ENCODE data around the gene PARD3. TPM values are rescaled to one million over a fixed set of nuclear protein-coding genes. Genes with fewer than 3 reads are reported as not detected.

PARD3 gene
- total RNA-seq, 2 donors from 2014 or later = 41.7 to 48.8 TPM

- Histone ChIP-seq H3K4me1 (no peaks in the 10 kb centered on the region), H3K27me3 (no peaks in the 10 kb centered on the region), H3K27ac (no peak overlapping the region), H3K4me3 (no peak overlapping the region), H3K36me3 (no peaks in the 10 kb centered on the region), H3K9ac (ENCODE audit: low read depth in 2 of 2, low read length in 2 of 2) (no peak overlapping the region), H3K9me3 (no peaks in the 10 kb centered on the region)
- no peak for TF ChIP-seq CTCF (IDR thresholded peaks at IDR 0.05)
- intact Hi-C loops (cut with DNase I) = no loop called here
- DNase-seq = no peak
These were observed 640.0 kb downstream of the PARD3 start for GRCh38 chr10:34175121-34175520.

- Histone ChIP-seq H3K9me3 (no peaks in the 10 kb centered on the region), H3K4me1 (no peaks in the 10 kb centered on the region), H3K36me3 (no peaks in the 10 kb centered on the region), H3K27ac (no peak overlapping the region), H3K4me3 (no peak overlapping the region), H3K27me3 (no peaks in the 10 kb centered on the region), H3K9ac (ENCODE audit: low read depth in 2 of 2, low read length in 2 of 2) (no peak overlapping the region)
- DNase-seq = no peak
- no peak for TF ChIP-seq CTCF (IDR thresholded peaks at IDR 0.05)
- intact Hi-C loops (cut with DNase I) = no loop called here
These were observed 642.1 kb downstream of the PARD3 start for GRCh38 chr10:34172936-34173533.

DNA sequence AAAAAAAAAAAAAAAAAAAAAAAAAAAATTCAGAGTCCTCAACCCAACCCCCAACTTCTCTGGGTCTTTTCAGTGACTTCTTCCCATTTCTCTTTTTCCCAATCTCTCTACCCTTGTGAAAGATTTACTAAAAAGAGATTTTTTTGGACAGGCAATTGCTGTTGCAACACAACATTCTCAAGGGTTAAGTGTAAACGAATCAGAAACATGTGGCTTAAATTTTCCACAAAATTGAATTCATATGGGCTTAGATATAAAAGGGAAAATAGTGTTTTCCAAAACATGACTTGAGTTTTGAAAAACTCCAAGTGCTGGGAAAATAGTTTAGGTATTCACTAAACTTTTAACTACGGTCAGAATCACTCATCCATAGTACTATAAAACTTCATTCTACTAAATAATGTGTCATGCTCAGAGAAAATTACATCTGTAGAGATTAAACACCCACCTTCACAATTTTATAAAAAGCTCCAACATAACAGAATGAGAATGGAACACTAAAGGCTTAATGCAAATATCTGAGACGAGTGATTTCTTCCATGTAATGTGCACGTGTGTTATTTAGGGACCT lies 643.1 kb downstream of the PARD3 start:
- Histone ChIP-seq H3K9me3 (no peaks in the 10 kb centered on the region), H3K4me3 (no peak overlapping the region), H3K36me3 (no peaks in the 10 kb centered on the region), H3K4me1 (no peaks in the 10 kb centered on the region), H3K9ac (ENCODE audit: low read depth in 2 of 2, low read length in 2 of 2) (no peak overlapping the region), H3K27me3 (no peaks in the 10 kb centered on the region), H3K27ac (no peak overlapping the region)
- DNase-seq = no peak
- no peak for TF ChIP-seq CTCF (IDR thresholded peaks at IDR 0.05)
- intact Hi-C loops (cut with DNase I) = no loop called here

DNA sequence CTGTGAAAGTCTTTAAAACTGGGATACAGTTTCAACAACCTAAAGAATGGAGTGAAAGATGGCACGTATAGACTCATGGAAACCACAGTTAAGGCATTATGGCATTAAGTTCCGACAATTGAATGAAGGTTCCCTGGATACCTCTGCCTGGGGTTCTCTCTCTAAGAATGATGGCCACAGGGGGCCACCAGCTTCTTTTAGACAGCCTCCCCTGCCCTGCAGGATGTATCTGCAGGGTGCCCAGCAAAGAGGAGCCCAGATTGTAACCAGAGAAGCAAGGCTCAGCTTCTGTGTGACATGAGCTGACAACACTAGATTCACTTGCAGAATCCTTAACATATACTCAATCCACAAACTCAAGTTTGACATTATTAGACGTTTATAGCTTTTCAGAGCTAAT lies 645.4 kb downstream of the PARD3 start:
- H3K27me3 ChIP-seq = no peaks in the 10 kb centered on the region
- H3K9ac ChIP-seq (ENCODE audit: low read depth in 2 of 2, low read length in 2 of 2) = no peak overlapping the region
- no peak for TF ChIP-seq CTCF (IDR thresholded peaks at IDR 0.05)
- H3K36me3 ChIP-seq = no peaks in the 10 kb centered on the region
- H3K4me1 ChIP-seq = no peaks in the 10 kb centered on the region
- intact Hi-C loops (cut with DNase I) = no loop called here
- H3K9me3 ChIP-seq = no peaks in the 10 kb centered on the region
- DNase-seq = no peak
- H3K27ac ChIP-seq = no peak overlapping the region
- H3K4me3 ChIP-seq = no peak overlapping the region

- Histone ChIP-seq H3K27ac (no peak overlapping the region), H3K9me3 (no peaks in the 10 kb centered on the region), H3K4me1 (no peaks in the 10 kb centered on the region), H3K36me3 (no peaks in the 10 kb centered on the region), H3K9ac (ENCODE audit: low read depth in 2 of 2, low read length in 2 of 2) (no peak overlapping the region), H3K27me3 (no peaks in the 10 kb centered on the region), H3K4me3 (no peak overlapping the region)
- no peak for TF ChIP-seq CTCF (IDR thresholded peaks at IDR 0.05)
- DNase-seq = no peak
- intact Hi-C loops (cut with DNase I) = no loop called here
These were observed 646.0 kb downstream of the PARD3 start for GRCh38 chr10:34169131-34169530.

All from colonic mucosa (tissue), 4 donors.